Hepatocyte (in vitro differentiated cells): ENCODE results near the gene YJU2. TPM values are rescaled to one million over a fixed set of nuclear protein-coding genes. Genes with fewer than 3 reads are reported as not detected.

ENCODE experiments used
- DNase-seq: peaks from one replicate; pipeline ENCODE4 v3.0.0-alpha.2; 2016; ENCODE audit warnings: low spot score
- H2AFZ ChIP-seq: fragments of 200-600 bp; sonication (generic); 2 replicates; pipeline ENCODE4 v1.6.0; 2016; ENCODE audit warnings: antibody characterized with exemption, mild to moderate bottlenecking
- H3K27ac ChIP-seq: fragments of 200-600 bp; sonication (generic); 2 replicates; pipeline ENCODE4 v1.5.1; 2016; ENCODE audit warnings: mild to moderate bottlenecking
- H3K27me3 ChIP-seq: fragments of 200-600 bp; sonication (generic); 2 replicates; pipeline ENCODE4 v1.6.1; 2016
- H3K36me3 ChIP-seq: fragments of 200-600 bp; sonication (generic); replicated peaks from 2 replicates; pipeline ENCODE4 v1.5.1; 2016; ENCODE audit warnings: low read depth; ENCODE audit not compliant: insufficient read depth
- H3K4me1 ChIP-seq: fragments of 200-600 bp; sonication (generic); 2 replicates; pipeline ENCODE4 v1.5.1; 2016; ENCODE audit warnings: mild to moderate bottlenecking, moderate library complexity; ENCODE audit not compliant: insufficient read depth
- H3K4me2 ChIP-seq: fragments of 200-600 bp; sonication (generic); 2 replicates; pipeline ENCODE4 v1.6.0; 2016
- H3K4me3 ChIP-seq: fragments of 200-600 bp; sonication (generic); 2 replicates; pipeline ENCODE4 v1.5.1; 2016; ENCODE audit warnings: mild to moderate bottlenecking
- H3K79me2 ChIP-seq: fragments of 200-600 bp; sonication (generic); 2 replicates; pipeline ENCODE4 v1.6.0; 2017; ENCODE audit warnings: mild to moderate bottlenecking
- H3K9me2 ChIP-seq: fragments of 200-600 bp; sonication (generic); replicated peaks from 2 replicates; pipeline ENCODE4 v1.6.0; 2017; ENCODE audit warnings: mild to moderate bottlenecking; ENCODE audit not compliant: insufficient read depth
- H3K9me3 ChIP-seq: fragments of 200-600 bp; sonication (generic); 2 replicates; pipeline ENCODE4 v1.5.1; 2016; ENCODE audit warnings: low read depth, mild to moderate bottlenecking
- H4K20me1 ChIP-seq: fragments of 200-600 bp; sonication (generic); 2 replicates; pipeline ENCODE4 v1.6.0; 2016; ENCODE audit warnings: mild to moderate bottlenecking; ENCODE audit not compliant: insufficient read depth, poor library complexity, severe bottlenecking
- EZH2 ChIP-seq: fragments of 200-600 bp; sonication (generic); IDR thresholded peaks from 2 replicates; pipeline ENCODE4 v1.6.1; 2016; ENCODE audit warnings: antibody characterized with exemption, mild to moderate bottlenecking, borderline replicate concordance
- EZH2phosphoT487 ChIP-seq: fragments of 200-600 bp; sonication (generic); IDR thresholded peaks from one replicate; pipeline ENCODE4 v1.6.1; 2018; ENCODE audit warnings: antibody characterized with exemption, mild to moderate bottlenecking, low read depth, moderate library complexity; ENCODE audit not compliant: unreplicated experiment, severe bottlenecking
- WGBS: methylation state at CpG from one replicate; pipeline ENCODE4 v1.1.6; 2016; ENCODE audit warnings: low lambda C conversion rate; ENCODE audit errors: missing lambda C conversion rate; 5-methylcytosine and 5-hydroxymethylcytosine counted together
- polyA plus RNA-seq: library from polyadenylated mRNA; unstranded; fragments of >200 nt; fragmentation: Nextera tagmentation; extraction: Ambion mirVana; gene quantifications from 2 replicates; pipeline ENCODE4 v1.2.1, GENCODE V29; 2016
- total RNA-seq: library from RNA; depleted of rRNA; stranded (reverse); fragments of >200 nt; gene quantifications from 2 replicates; pipeline ENCODE4 v1.2.3, GENCODE V29; 2014
- TF ChIP-seq, protein P1 (sequence below): fragments of 200-600 bp; sonication (generic); IDR thresholded peaks from 2 replicates; pipeline ENCODE4 v1.5.1; 2016; ENCODE audit warnings: antibody characterized with exemption, mild to moderate bottlenecking; ENCODE audit not compliant: poor library complexity

Gene YJU2
- total and polyA plus RNA-seq, 2 experiments from 2014 or later: 16.0 to 18.8 TPM

DNA sequence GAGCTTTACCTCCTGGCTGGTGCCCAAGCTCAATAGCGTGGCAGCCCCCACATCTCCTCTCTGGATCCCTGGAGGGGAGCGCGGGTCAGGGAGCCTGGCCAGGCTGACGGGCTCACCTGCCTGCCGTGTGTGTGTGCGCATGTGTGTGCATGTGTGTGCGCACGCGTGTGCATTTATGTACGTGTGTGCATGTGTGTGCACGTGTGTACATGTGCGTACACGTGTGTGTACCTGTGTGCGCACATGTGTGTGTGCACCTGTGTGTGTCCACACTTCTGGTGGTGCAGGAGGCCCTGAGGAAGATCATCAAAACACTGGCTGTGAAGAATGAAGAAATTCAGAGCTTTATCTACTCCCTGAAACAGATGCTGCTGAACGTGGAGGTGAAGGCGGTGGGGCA lies 58.8 kb downstream of the YJU2 start:
- Histone ChIP-seq H3K27me3 (no peaks in the 10 kb centered on the region), H3K4me3 (no peak overlapping the region)
- 93% methylated on average over 16 of the region's 16 CpGs for WGBS

DNA sequence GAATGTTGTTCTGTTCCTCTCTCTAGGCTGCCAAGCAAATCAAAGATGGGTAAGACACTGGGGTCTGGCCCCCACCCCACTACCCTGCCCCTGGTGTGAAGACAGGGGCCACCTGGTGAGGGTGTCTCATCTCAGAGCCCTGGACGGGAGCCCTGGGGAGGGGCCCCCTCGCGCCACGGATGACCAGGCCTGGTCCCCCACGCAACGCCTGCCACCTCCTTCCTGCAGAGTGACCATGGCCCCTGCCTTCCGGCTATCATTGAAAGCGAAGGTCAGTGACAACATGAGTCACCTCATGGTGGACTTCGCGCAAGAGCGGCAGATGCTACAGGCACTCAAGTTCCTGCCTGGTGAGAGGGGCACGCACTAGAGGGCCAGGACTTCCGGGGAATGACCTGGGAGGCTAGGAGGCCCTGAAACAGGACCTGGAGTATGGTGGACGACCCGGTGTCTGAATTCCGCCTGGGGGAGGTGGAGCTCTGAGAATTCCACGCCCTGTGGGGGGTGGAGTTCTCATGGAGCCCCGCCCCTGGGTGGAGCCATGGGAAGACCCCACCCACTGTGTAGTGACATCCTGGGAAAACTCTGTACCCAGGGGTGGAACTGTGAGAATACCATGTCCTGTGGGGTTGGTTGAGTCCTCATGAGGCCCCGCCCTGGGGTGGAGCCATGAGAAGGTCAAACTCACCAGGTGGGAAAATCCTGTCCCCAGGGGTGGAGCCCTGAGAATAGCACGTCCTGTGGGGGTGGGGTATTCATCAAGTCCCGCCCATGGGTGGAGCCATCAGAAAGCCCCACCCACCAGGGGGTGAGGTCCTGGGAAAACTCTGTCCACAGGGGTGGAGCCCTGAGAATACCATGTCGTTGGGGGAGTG lies 63.6 kb downstream of the YJU2 start:
- no peaks in the 10 kb centered on the region for H3K79me2 ChIP-seq
- H4K20me1 ChIP-seq: no peaks in the 10 kb centered on the region
- no peaks in the 10 kb centered on the region for H3K36me3 ChIP-seq
- 96% methylated on average over 22 of the region's 22 CpGs for WGBS
- H3K27ac ChIP-seq: no peak overlapping the region
- H2AFZ ChIP-seq: no peak overlapping the region
- H3K9me3 ChIP-seq: no peaks in the 10 kb centered on the region
- H3K27me3 ChIP-seq: no peaks in the 10 kb centered on the region
- H3K4me3 ChIP-seq: no peak overlapping the region
- TF ChIP-seq EZH2 (no peak), EZH2phosphoT487 (no peak)
- TF ChIP-seq, protein P1, sequence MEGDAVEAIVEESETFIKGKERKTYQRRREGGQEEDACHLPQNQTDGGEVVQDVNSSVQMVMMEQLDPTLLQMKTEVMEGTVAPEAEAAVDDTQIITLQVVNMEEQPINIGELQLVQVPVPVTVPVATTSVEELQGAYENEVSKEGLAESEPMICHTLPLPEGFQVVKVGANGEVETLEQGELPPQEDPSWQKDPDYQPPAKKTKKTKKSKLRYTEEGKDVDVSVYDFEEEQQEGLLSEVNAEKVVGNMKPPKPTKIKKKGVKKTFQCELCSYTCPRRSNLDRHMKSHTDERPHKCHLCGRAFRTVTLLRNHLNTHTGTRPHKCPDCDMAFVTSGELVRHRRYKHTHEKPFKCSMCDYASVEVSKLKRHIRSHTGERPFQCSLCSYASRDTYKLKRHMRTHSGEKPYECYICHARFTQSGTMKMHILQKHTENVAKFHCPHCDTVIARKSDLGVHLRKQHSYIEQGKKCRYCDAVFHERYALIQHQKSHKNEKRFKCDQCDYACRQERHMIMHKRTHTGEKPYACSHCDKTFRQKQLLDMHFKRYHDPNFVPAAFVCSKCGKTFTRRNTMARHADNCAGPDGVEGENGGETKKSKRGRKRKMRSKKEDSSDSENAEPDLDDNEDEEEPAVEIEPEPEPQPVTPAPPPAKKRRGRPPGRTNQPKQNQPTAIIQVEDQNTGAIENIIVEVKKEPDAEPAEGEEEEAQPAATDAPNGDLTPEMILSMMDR: no peak
- no peak overlapping the region for H3K4me2 ChIP-seq
- H3K4me1 ChIP-seq: no peaks in the 10 kb centered on the region
- no peak for DNase-seq
- no peaks in the 10 kb centered on the region for H3K9me2 ChIP-seq

More for the DNA sequence above, 58.8 kb downstream of the YJU2 start:
- Histone ChIP-seq H3K27ac (no peak overlapping the region), H3K4me1 (no peaks in the 10 kb centered on the region), H2AFZ (no peak overlapping the region), H3K79me2 (no peaks in the 10 kb centered on the region), H3K9me2 (no peaks in the 10 kb centered on the region), H3K36me3 (no peaks in the 10 kb centered on the region), H3K9me3 (no peaks in the 10 kb centered on the region), H4K20me1 (no peaks in the 10 kb centered on the region), H3K4me2 (no peak overlapping the region)
- no peak for DNase-seq
- TF ChIP-seq EZH2phosphoT487: no peak

DNA sequence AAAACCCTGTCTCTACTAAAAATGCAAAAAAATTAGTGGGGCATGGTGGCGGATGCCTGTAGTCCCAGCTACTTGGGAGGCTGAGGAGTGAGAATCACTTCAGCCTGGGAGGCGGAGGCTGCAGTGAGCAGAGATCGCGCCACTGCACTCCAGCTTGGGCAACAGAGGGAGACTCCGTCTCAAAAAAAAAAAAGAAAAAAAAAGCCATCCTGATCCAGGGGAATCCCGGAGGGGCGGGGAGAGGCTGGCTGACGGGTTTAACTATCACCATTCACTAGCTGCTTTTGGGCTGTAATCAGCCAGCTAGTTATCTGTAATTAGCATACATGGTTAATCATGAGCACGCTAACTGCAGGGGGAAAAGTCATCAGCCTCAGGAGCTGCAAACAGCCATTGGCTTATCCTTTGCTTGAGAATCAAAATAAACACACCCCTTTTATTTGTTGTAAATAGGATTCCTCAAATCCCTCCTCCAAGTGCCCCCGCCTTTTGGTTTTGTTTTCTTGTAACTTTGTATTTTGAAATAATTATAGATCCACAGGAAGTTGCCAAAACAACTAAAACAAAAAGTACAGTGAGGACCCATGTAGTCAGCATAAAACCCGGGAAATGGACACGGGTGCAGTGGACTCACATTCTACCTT lies 67.1 kb downstream of the YJU2 start:
- Histone ChIP-seq H3K36me3 (no peaks in the 10 kb centered on the region), H2AFZ (no peak overlapping the region), H4K20me1 (no peaks in the 10 kb centered on the region), H3K9me3 (no peaks in the 10 kb centered on the region), H3K9me2 (no peaks in the 10 kb centered on the region), H3K27me3 (no peaks in the 10 kb centered on the region), H3K4me1 (no peaks in the 10 kb centered on the region), H3K79me2 (no peaks in the 10 kb centered on the region), H3K4me2 (no peak overlapping the region), H3K4me3 (no peak overlapping the region), H3K27ac (no peak overlapping the region)
- 91% methylated on average over 12 of the region's 12 CpGs for WGBS
- DNase-seq: no peak
- TF ChIP-seq EZH2: no peak
- TF ChIP-seq, protein P1: no peak
- TF ChIP-seq EZH2phosphoT487: no peak

DNA sequence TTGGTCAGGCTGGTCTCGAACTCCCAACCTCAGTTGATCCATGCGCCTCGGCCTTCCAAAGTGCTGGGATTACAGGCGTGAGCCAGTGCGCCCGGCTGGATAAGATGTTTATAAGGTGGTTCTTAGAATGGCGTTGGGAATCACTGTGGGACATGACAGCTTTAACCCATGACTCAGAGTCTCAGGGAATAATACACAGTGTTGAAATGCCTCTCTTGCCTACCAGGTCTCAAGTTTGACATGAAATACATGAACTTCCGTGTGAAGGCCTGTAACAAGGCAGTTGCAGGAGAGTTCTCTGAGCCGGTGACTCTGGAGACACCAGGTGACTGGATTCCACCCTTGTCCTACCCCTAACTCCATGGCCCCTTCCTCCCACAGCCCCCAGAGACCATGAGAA lies 70.1 kb downstream of the YJU2 start:
- no peak for TF ChIP-seq EZH2
- TF ChIP-seq, protein P1: no peak
- no peak for TF ChIP-seq EZH2phosphoT487
- no peak overlapping the region for H3K27ac ChIP-seq
- H3K9me3 ChIP-seq: no peaks in the 10 kb centered on the region
- H4K20me1 ChIP-seq: no peaks in the 10 kb centered on the region
- DNase-seq: no peak
- H3K4me1 ChIP-seq: no peaks in the 10 kb centered on the region
- H3K36me3 ChIP-seq: no peaks in the 10 kb centered on the region
- 97% methylated on average over 9 of the region's 9 CpGs for WGBS
- no peak overlapping the region for H3K4me2 ChIP-seq
- H3K79me2 ChIP-seq: no peaks in the 10 kb centered on the region
- no peak overlapping the region for H2AFZ ChIP-seq
- no peaks in the 10 kb centered on the region for H3K27me3 ChIP-seq
- no peaks in the 10 kb centered on the region for H3K9me2 ChIP-seq
- no peak overlapping the region for H3K4me3 ChIP-seq
